ENCODE results near the gene OVOL2. TPM values are rescaled to one million over a fixed set of nuclear protein-coding genes. Genes with fewer than 3 reads are reported as not detected.

The OVOL2 gene
- total RNA-seq, 1 experiment from 2014 or later: 0.22 TPM

GRCh38 chr20:18057994-18058349 lies 256 bp upstream of the OVOL2 start:
- DNase-seq (ENCODE audit: low read depth): no peak

GRCh38 chr20:18056174-18057100 lies 1.3 kb downstream of the OVOL2 start:
- DNase-seq (ENCODE audit: low read depth): peak; percentile 31

DNA sequence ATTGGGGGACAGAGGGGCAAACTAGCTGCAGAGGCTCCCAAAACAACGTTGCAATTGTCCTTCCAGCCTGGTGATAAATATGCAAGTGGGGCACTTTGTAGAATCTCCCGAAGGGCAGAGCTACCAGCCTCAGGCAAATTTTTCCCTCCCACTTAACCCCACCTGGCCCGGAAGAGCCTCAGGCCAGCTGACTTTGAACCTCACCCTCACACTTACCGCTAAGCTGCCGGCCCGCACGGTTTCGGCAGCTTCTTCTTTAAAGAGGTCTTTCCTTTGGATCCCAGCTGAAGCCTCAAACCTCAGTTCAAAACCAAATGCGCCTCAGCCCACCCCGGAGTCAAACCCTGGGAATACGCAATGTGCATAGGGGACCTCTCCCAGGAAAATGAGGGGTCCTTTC lies 2.5 kb downstream of the OVOL2 start:
- no peak for DNase-seq (ENCODE audit: low read depth)

DNA sequence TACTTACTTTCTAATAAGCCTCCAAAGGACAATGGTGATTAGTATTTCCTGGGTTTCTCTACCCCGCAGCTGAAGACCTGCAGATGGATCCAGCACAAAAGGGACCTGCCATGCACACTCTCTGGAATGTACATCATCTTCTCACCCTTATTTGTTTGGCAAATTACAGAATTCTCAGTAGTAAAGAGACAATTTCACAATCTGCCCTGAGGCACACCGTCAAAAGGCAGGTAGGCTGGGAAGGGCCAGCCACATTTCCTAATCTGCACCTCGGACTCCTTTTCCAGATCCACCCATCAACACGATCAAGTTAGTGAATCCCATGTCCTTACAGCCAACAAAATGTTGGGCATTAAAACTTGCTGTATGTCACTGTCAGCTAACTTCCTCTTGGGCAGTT lies 4.9 kb downstream of the OVOL2 start:
- DNase-seq (ENCODE audit: low read depth): no peak

- no peak for DNase-seq (ENCODE audit: low read depth)
These were observed 7.1 kb downstream of the OVOL2 start for GRCh38 chr20:18050628-18051027.

DNA sequence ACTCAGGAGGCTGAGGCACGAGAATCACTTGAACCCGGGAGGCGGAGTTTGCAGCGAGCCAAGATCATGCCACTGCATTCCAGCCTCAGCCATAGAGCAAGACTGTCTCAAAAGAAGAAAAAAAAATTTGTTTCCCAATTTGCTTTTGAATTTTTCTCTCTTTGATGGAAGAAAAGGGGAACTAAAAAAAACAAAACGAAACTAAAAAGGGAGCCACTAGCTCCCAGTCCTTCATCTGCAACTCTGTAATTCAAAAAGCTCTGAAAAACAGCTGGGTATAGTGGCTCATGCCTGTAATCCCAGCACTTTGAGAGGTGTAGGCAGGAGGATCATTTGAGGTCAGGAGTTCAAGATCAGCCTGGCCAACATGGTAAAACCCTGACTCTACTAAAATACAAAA lies 9.5 kb downstream of the OVOL2 start:
- DNase-seq (ENCODE audit: low read depth): no peak

GRCh38 chr20:18046535-18046934 lies 11.2 kb downstream of the OVOL2 start:
- DNase-seq (ENCODE audit: low read depth): no peak

DNA sequence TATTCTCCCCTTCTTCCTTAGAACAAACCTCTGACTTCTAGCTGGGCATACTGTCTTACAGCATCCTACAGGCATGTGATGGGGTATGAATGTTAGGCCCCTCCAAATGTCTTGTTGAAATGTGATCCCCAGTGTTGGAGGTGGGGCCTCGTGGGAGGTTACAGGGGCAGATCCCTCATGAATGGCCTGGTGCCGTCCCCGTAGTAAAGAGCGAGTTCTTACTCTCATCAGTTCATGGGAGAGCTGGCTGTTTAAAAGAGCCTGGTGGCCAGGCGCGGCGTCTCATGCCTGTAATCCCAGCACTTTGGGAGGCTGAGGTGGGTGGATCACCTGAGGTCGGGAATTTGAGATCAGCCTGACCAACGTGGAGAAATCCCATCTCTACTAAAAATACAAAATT lies 15.5 kb downstream of the OVOL2 start:
- DNase-seq (ENCODE audit: low read depth): no peak

DNA sequence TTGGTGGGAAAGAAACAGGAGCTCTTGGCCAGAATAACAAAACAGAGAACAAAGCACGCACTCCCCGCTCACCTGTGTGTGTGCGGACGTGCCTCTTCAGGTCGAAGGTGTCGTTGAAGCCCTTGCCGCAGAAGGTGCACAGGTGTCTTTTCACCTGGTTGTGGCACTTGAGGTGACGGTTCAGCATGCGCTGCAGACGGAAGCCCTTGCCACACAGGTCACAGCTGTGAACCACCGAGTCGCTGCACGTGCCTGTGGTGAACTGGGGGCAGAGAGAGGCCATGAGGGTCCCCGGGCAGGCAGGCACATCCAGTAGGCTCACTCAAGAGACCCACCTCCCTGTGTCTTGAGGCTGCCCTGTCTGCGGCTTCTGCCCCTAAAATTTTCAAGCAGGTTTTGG lies 16.3 kb downstream of the OVOL2 start:
- DNase-seq (ENCODE audit: low read depth): no peak

DNA sequence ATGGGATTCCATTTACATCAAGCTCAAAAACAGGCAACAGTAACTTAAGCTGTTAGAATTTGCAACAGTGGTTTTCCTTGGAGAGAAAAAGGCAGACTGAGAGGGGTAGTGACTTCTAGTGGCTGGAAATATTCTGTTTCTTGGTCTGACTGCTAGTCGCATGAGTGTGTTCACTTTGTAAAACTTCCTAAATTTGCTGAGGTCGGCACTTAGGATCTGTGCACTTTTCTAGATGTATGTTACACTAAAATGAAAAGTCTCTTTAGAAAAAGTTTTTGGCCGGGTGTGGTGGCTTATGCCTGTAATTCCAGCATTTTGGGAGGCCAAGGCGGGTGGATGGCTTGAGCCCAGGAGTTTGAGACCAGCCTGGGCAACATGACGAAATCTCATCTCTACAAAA lies 18.7 kb downstream of the OVOL2 start:
- DNase-seq (ENCODE audit: low read depth): no peak

GRCh38 chr20:18034039-18034438 lies 23.7 kb downstream of the OVOL2 start:
- DNase-seq (ENCODE audit: low read depth): no peak

- DNase-seq (ENCODE audit: low read depth): peak; percentile 27
These were observed 24.5 kb downstream of the OVOL2 start for GRCh38 chr20:18032977-18033892.

GRCh38 chr20:18031888-18032509 lies 25.7 kb downstream of the OVOL2 start:
- no peak for DNase-seq (ENCODE audit: low read depth)

GRCh38 chr20:18031050-18031449 lies 26.7 kb downstream of the OVOL2 start:
- DNase-seq (ENCODE audit: low read depth): no peak

GRCh38 chr20:18030020-18030419 lies 27.7 kb downstream of the OVOL2 start:
- no peak for DNase-seq (ENCODE audit: low read depth)

GRCh38 chr20:18027011-18027410 lies 30.7 kb downstream of the OVOL2 start:
- DNase-seq (ENCODE audit: low read depth): peak; percentile 65

DNA sequence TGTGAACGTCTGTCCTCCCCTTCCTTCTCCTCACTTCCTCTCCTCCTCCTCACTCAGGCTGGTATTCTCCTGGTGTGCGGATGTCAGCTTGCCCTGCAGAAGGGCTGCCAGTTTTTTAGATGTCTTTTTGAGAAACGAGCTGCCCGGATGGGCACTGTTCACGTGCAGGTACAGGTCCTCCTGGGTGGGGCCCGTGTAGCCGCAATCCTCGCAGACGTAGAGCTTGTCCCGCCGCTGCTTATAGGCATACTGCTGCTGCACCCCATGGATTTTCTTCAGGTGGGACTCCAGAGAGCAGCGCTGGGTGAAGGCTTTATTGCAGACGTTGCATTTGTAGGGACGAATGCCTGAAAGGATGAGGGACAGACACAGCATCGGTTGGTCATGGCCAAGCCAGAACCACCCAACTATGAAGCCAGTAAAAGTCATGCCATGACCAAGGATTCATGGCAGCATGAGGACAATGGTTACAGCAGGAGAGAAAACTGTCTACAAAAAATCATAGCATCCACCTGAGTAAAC lies 33.0 kb downstream of the OVOL2 start:
- DNase-seq (ENCODE audit: low read depth): no peak

GRCh38 chr20:18020931-18021330 lies 36.8 kb downstream of the OVOL2 start:
- DNase-seq (ENCODE audit: low read depth): no peak

DNA sequence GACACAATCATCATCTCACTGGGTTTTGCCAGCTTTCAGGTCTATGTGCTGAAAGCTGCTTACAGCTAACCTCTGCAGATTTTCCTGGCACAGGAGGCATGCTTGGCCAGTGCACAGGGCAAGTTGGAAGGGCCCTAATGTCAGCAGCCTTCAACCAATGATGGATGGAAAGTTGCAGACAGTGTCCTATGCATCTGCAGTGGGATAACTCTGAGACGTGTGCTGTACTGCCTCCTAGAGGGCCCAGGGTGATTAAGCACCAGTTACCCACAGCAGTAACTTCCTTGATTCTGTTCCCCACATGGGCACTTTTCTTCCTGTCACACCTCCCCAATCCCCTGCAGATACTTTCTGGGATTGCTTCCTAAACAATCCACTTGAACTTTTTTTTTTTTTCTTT lies 38.6 kb downstream of the OVOL2 start:
- no peak for DNase-seq (ENCODE audit: low read depth)

GRCh38 chr20:18018100-18018499 lies 39.6 kb downstream of the OVOL2 start:
- no peak for DNase-seq (ENCODE audit: low read depth)

DNA sequence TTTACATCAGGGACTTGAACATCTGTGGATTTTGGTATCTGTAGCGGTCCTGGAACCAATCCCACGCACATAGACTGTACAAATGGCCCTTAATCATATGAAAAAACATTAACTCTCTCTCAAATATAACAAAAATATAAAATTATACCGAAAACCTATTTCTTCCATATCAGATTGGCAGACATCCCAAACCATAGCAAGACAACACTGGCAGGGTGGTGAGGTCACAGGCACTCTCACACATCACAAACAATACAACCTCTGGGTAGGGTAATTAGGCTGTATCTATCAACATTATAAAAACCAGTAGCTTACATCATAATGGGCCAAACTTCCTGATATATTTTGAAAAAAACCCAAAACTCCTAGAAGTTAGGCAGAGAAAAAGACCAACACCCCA lies 40.9 kb downstream of the OVOL2 start:
- DNase-seq (ENCODE audit: low read depth): no peak

- no peak for DNase-seq (ENCODE audit: low read depth)
These were observed 43.3 kb downstream of the OVOL2 start for GRCh38 chr20:18014411-18014810.
